Fibroblast of mammary gland (primary cell): ENCODE data around the gene DPY19L3.
"Not testable (repeated sequence)": the region's sequence is repeated elsewhere in the genome, so short reads cannot be mapped to it uniquely, and the experiment has no call there.

Experiments used
- DNase-seq: peaks from one replicate; pipeline ENCODE4 v3.0.0-alpha.2; 2010; ENCODE audit warnings: low read depth
- H3K4me3 ChIP-seq: 2 replicates; pipeline ENCODE4 v1.5.1; 2011; ENCODE audit warnings: low read depth, mild to moderate bottlenecking, low read length, moderate library complexity; ENCODE audit not compliant: control insufficient read depth
- CTCF ChIP-seq: conservative IDR thresholded peaks from 2 replicates; pipeline ENCODE4 v1.5.1; 2011; ENCODE audit warnings: low read depth, low read length, inconsistent platforms; ENCODE audit not compliant: control insufficient read depth, insufficient read depth

Gene DPY19L3

GRCh38 chr19:32418155-32418554, 12.6 kb downstream of the DPY19L3 start:
- DNase-seq: no peak
- no peak for TF ChIP-seq CTCF
- H3K4me3 ChIP-seq: no peak overlapping the region

- H3K4me3 ChIP-seq: no peak overlapping the region
- no peak for DNase-seq
Measured at GRCh38 chr19:32421589-32422361, 16.2 kb downstream of the DPY19L3 start.

GRCh38 chr19:32422435-32422834, 16.9 kb downstream of the DPY19L3 start:
- H3K4me3 ChIP-seq: no peak overlapping the region
- no peak for DNase-seq
- no peak for TF ChIP-seq CTCF

More at GRCh38 chr19:32421589-32422361, 16.2 kb downstream of the DPY19L3 start:
- no peak for TF ChIP-seq CTCF

- H3K4me3 ChIP-seq, DNase-seq: not testable (repeated sequence)
Measured at GRCh38 chr19:32423944-32424343, 18.4 kb downstream of the DPY19L3 start.

- TF ChIP-seq CTCF: no peak
- no peak for DNase-seq
- H3K4me3 ChIP-seq: no peak overlapping the region
Measured at GRCh38 chr19:32427536-32427935, 22.0 kb downstream of the DPY19L3 start.

- DNase-seq: no peak
- H3K4me3 ChIP-seq: no peak overlapping the region
- no peak for TF ChIP-seq CTCF
Measured at GRCh38 chr19:32436692-32437091, 31.1 kb downstream of the DPY19L3 start.

GRCh38 chr19:32437096-32437495, 31.5 kb downstream of the DPY19L3 start:
- no peak overlapping the region for H3K4me3 ChIP-seq
- no peak for DNase-seq
- TF ChIP-seq CTCF: no peak
